NOMO-1 treated with DMSO at 0.1 percent for 48 hours (cell line): ENCODE data around the gene SCART1.
"Not testable (repeated sequence)": the region's sequence is repeated elsewhere in the genome, so short reads cannot be mapped to it uniquely, and the experiment has no call there.

Source experiments
- DNase-seq: peaks from one replicate; lab custom pipeline; 2025; ENCODE audit not compliant: unreplicated experiment; lab: John Stamatoyannopoulos, UW

The SCART1 gene

GRCh38 chr10:133515471-133515870 lies 61.7 kb downstream of the SCART1 start:
- DNase-seq = no peak

DNA sequence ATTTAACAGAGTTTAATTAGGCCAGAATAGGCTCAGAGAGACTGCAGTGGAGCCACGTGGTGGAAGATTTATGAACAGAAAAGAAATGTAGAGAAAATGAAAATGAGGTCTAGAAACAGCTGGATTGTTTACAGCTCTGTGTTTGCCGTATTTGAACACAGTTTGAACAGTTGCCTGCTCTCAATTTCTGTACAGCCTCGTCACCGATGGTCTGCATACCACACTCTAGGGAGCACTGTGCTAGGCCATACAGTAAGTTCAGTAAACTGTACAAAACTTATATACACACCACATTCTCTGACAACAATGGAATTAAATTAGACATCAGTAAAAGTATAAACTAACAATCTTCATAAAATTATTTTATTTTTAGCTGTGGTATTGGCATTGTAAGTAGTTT lies 62.3 kb downstream of the SCART1 start:
- DNase-seq = no peak

DNA sequence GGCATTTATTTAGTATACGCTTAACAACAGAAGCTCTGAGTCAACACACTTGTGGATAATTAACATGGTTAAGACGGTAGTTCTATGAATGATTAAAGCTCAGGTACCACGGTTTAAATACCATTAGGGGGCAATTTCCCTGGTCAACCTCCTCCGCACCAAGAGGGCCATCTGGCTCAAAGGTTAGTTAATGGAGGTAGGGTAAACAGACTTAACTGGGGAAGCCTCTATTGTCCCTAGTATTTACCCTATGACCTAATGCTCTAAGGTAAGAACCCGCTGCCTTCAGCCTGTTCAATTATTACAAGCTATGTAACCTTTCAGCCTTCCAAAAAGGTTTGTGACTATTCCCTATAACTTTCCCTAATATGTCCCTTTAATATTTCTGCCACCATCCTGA lies 64.8 kb downstream of the SCART1 start:
- not testable (repeated sequence) for DNase-seq
